HUES64 (cell line): ENCODE measurements around the gene FIGN.

Source experiments
- H3K27ac ChIP-seq: 2 replicates; pipeline ENCODE4 v1.7.0; 2013; ENCODE audit warnings: low read depth, low read length, inconsistent platforms
- H3K27me3 ChIP-seq: 2 replicates; pipeline ENCODE4 v1.6.1; 2013; ENCODE audit warnings: mild to moderate bottlenecking, low read length; ENCODE audit not compliant: insufficient read depth
- H3K36me3 ChIP-seq: 2 replicates; pipeline ENCODE4 v1.6.1; 2013; ENCODE audit warnings: mild to moderate bottlenecking, low read length; ENCODE audit not compliant: insufficient read depth
- H3K4me1 ChIP-seq: 2 replicates; pipeline ENCODE4 v1.6.1; 2013; ENCODE audit warnings: mild to moderate bottlenecking, low read length, moderate library complexity; ENCODE audit not compliant: insufficient read depth
- H3K4me3 ChIP-seq: 2 replicates; pipeline ENCODE4 v1.5.1; 2013; ENCODE audit warnings: mild to moderate bottlenecking, low read length, moderate library complexity
- H3K9ac ChIP-seq: 2 replicates; pipeline ENCODE4 v1.6.1; 2013; ENCODE audit warnings: mild to moderate bottlenecking, low read depth, low read length
- H3K9me3 ChIP-seq: 2 replicates; pipeline ENCODE4 v1.6.1; 2013; ENCODE audit warnings: low read depth, low read length; ENCODE audit not compliant: insufficient read depth
- WGBS: fragments of 150-250, 120-280 bp; methylation state at CpG from one replicate; pipeline ENCODE4 v1.1.7; 2013; ENCODE audit warnings: missing lambda C conversion rate; 5-methylcytosine and 5-hydroxymethylcytosine counted together

Gene FIGN

GRCh38 chr2:163708265-163708664, 27.5 kb downstream of the FIGN start:
- no peaks in the 10 kb centered on the region for H3K27me3 ChIP-seq
- no peak overlapping the region for H3K9ac ChIP-seq
- no peaks in the 10 kb centered on the region for H3K36me3 ChIP-seq
- H3K4me3 ChIP-seq, result no peak overlapping the region
- WGBS, result 94% methylated on average over 4 of the region's 4 CpGs
- H3K9me3 ChIP-seq, result no peaks in the 10 kb centered on the region
- H3K27ac ChIP-seq, result no peak overlapping the region
- H3K4me1 ChIP-seq, result peaks cover 14% of the 10 kb centered on the region

- Histone ChIP-seq H3K4me3 (no peak overlapping the region), H3K4me1 (peaks cover 51% of the 10 kb centered on the region), H3K9me3 (no peaks in the 10 kb centered on the region), H3K27me3 (no peaks in the 10 kb centered on the region), H3K9ac (no peak overlapping the region), H3K36me3 (no peaks in the 10 kb centered on the region), H3K27ac (no peak overlapping the region)
- WGBS, result 100% methylated on average over 1 of the region's 1 CpG
Measured at GRCh38 chr2:163703386-163703785, 32.4 kb downstream of the FIGN start.

GRCh38 chr2:163701399-163702195, 34.2 kb downstream of the FIGN start:
- WGBS, result 64% methylated on average over 7 of the region's 7 CpGs

GRCh38 chr2:163698857-163699256, 37.0 kb downstream of the FIGN start:
- Histone ChIP-seq H3K27ac (peak overlapping the region; percentile 71), H3K27me3 (no peaks in the 10 kb centered on the region), H3K4me1 (peaks cover 69% of the 10 kb centered on the region), H3K9ac (peak overlapping the region; percentile 22; the same call in 1 of the 2 replicates), H3K36me3 (no peaks in the 10 kb centered on the region), H3K9me3 (no peaks in the 10 kb centered on the region), H3K4me3 (peak overlapping the region; percentile 6; the same call in 1 of the 2 replicates)
- WGBS, result 26% methylated on average over 1 of the region's 1 CpG

More at GRCh38 chr2:163701399-163702195, 34.2 kb downstream of the FIGN start:
- no peaks in the 10 kb centered on the region for H3K36me3 ChIP-seq
- no peaks in the 10 kb centered on the region for H3K27me3 ChIP-seq
- H3K9me3 ChIP-seq, result no peaks in the 10 kb centered on the region
- peaks cover 63% of the 10 kb centered on the region for H3K4me1 ChIP-seq
- no peak overlapping the region for H3K4me3 ChIP-seq
- no peak overlapping the region for H3K27ac ChIP-seq
- no peak overlapping the region for H3K9ac ChIP-seq

GRCh38 chr2:163697846-163698637, 37.8 kb downstream of the FIGN start:
- no peaks in the 10 kb centered on the region for H3K9me3 ChIP-seq
- peak overlapping the region; percentile 22; the same call in 1 of the 2 replicates for H3K9ac ChIP-seq
- peak overlapping the region; percentile 71 for H3K27ac ChIP-seq
- no peaks in the 10 kb centered on the region for H3K27me3 ChIP-seq
- H3K4me1 ChIP-seq, result peaks cover 71% of the 10 kb centered on the region
- H3K4me3 ChIP-seq, result peak overlapping the region; percentile 6; the same call in 1 of the 2 replicates
- 76% methylated on average over 2 of the region's 5 CpGs for WGBS
- no peaks in the 10 kb centered on the region for H3K36me3 ChIP-seq

GRCh38 chr2:163697429-163697828, 38.4 kb downstream of the FIGN start:
- no peaks in the 10 kb centered on the region for H3K36me3 ChIP-seq
- H3K9me3 ChIP-seq, result no peaks in the 10 kb centered on the region
- WGBS, result 86% methylated on average over 1 of the region's 3 CpGs
- H3K27ac ChIP-seq, result no peak overlapping the region
- H3K4me3 ChIP-seq, result no peak overlapping the region
- no peak overlapping the region for H3K9ac ChIP-seq
- H3K4me1 ChIP-seq, result peaks cover 71% of the 10 kb centered on the region
- H3K27me3 ChIP-seq, result no peaks in the 10 kb centered on the region

GRCh38 chr2:163693484-163693883, 42.3 kb downstream of the FIGN start:
- Histone ChIP-seq H3K4me3 (no peak overlapping the region), H3K9ac (no peak overlapping the region), H3K9me3 (no peaks in the 10 kb centered on the region), H3K27me3 (no peaks in the 10 kb centered on the region), H3K4me1 (peaks cover 38% of the 10 kb centered on the region), H3K36me3 (no peaks in the 10 kb centered on the region), H3K27ac (no peak overlapping the region; the same call in 1 of the 2 replicates)
- 100% methylated on average over 1 of the region's 2 CpGs for WGBS

- Histone ChIP-seq H3K4me1 (peaks cover 32% of the 10 kb centered on the region), H3K4me3 (no peak overlapping the region), H3K27me3 (no peaks in the 10 kb centered on the region), H3K27ac (no peak overlapping the region; the same call in 1 of the 2 replicates), H3K9me3 (no peaks in the 10 kb centered on the region), H3K9ac (no peak overlapping the region), H3K36me3 (no peaks in the 10 kb centered on the region)
- 84% methylated on average over 7 of the region's 7 CpGs for WGBS
Measured at GRCh38 chr2:163692611-163693482, 43.0 kb downstream of the FIGN start.

- no peak overlapping the region for H3K9ac ChIP-seq
- H3K9me3 ChIP-seq, result no peaks in the 10 kb centered on the region
- no peaks in the 10 kb centered on the region for H3K36me3 ChIP-seq
- H3K4me1 ChIP-seq, result peaks cover 26% of the 10 kb centered on the region
- H3K27ac ChIP-seq, result no peak overlapping the region
- H3K4me3 ChIP-seq, result no peak overlapping the region
- H3K27me3 ChIP-seq, result no peaks in the 10 kb centered on the region
Measured at GRCh38 chr2:163692081-163692480, 43.7 kb downstream of the FIGN start.

- no peaks in the 10 kb centered on the region for H3K36me3 ChIP-seq
- H3K9me3 ChIP-seq, result no peaks in the 10 kb centered on the region
- no peaks in the 10 kb centered on the region for H3K27me3 ChIP-seq
- no peak overlapping the region for H3K4me3 ChIP-seq
- H3K27ac ChIP-seq, result no peak overlapping the region
- peaks cover 26% of the 10 kb centered on the region for H3K4me1 ChIP-seq
- WGBS, result 100% methylated on average over 2 of the region's 2 CpGs
- H3K9ac ChIP-seq, result no peak overlapping the region
Measured at GRCh38 chr2:163690896-163691295, 44.9 kb downstream of the FIGN start.
